Measurements from ENCODE around the gene TMEM269.
"Not testable (repeated sequence)": the region's sequence is repeated elsewhere in the genome, so short reads cannot be mapped to it uniquely, and the experiment has no call there.

The TMEM269 gene

DNA sequence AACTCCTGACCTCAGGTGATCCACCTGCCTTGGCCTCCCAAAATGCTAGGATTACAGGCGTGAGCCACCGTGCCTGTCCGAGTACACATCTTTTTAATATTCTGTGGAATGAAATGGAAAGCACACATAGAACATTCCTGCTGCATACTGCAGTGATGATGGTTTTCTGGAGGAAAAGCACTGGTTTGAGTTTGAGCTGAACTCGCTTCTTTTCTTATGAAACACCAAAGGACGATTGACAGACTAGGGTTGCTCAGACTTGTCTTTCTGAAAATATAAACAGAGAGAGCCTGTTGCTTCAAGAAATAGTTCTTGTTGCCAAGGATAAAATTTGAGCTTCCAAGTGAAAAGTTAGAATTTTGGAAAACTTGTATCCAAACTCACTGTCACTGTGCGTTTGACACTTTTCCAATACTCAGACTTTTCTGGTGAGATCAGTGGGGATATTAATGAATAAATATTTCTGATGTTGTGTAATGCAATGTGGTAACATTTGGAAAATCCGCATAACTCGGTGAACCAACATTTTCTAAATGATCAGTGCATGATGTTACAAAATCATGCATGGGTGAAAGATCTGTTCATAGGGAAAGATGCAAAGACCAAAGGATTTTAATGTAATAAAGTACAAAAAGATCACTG is 17.2 kb downstream of the TMEM269 start:
- Histone ChIP-seq H3K4me1 (ENCODE audit: insufficient read depth, low read length) (no peaks in the 10 kb centered on the region), H3K27me3 (ENCODE audit: insufficient read depth, low read length) (no peaks in the 10 kb centered on the region), H2AFZ (ENCODE audit: low read depth, low read length) (no peak overlapping the region), H3K9me3 (ENCODE audit: low read length) (peaks cover 2% of the 10 kb centered on the region), H3K36me3 (ENCODE audit: insufficient read depth, low read length) (peaks cover 12% of the 10 kb centered on the region), H3K4me3 (ENCODE audit: low read length) (no peak overlapping the region)

DNA sequence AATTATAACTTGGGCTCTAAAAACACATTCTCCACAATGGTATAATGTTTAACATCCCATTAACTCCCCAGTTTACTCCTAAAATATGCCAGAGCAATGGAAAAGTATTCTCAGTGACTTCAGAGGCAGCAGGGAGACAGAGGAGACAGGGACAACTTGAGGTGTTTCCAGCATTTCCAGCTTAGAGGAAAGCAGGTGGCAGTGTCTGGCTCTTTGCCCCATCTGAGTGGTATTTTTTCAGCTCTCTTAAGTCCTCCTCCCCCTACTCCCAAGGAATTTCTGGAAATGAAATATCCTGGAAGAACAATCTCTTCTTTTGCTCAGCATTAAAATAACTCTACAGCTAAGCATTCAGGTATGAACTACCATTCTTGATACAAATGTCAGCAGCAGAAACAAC is 21.4 kb downstream of the TMEM269 start:
- H3K9me3 ChIP-seq (ENCODE audit: low read length) = peaks cover 2% of the 10 kb centered on the region
- no peak overlapping the region for H2AFZ ChIP-seq (ENCODE audit: low read depth, low read length)
- H3K36me3 ChIP-seq (ENCODE audit: insufficient read depth, low read length) = peaks cover 28% of the 10 kb centered on the region
- H3K4me3 ChIP-seq (ENCODE audit: low read length) = no peak overlapping the region
- H3K4me1 ChIP-seq (ENCODE audit: insufficient read depth, low read length) = no peaks in the 10 kb centered on the region
- no peaks in the 10 kb centered on the region for H3K27me3 ChIP-seq (ENCODE audit: insufficient read depth, low read length)

DNA sequence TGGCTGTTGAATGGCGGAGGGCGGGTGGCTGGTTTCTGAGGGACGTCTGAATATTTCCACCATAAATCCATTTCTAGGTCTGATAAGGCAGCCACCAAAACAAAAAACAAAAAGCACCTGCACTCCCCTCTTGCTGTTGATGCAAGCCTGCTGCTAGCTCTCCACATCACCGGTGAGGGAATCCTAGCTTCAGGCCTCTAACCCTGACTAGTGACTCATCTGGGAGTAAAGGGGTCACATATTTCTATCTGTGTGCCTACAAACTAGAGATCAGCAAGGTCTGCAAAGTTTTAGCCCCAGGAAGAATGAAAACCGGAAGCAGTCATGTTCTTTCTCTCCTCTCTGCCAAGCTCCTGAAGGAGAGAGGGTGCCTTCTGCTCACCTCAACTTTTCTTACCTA is 21.8 kb downstream of the TMEM269 start:
- H3K4me3 ChIP-seq (ENCODE audit: low read length) = no peak overlapping the region
- H2AFZ ChIP-seq (ENCODE audit: low read depth, low read length) = no peak overlapping the region
- no peaks in the 10 kb centered on the region for H3K4me1 ChIP-seq (ENCODE audit: insufficient read depth, low read length)
- peaks cover 2% of the 10 kb centered on the region for H3K9me3 ChIP-seq (ENCODE audit: low read length)
- H3K36me3 ChIP-seq (ENCODE audit: insufficient read depth, low read length) = peaks cover 32% of the 10 kb centered on the region
- H3K27me3 ChIP-seq (ENCODE audit: insufficient read depth, low read length) = no peaks in the 10 kb centered on the region

DNA sequence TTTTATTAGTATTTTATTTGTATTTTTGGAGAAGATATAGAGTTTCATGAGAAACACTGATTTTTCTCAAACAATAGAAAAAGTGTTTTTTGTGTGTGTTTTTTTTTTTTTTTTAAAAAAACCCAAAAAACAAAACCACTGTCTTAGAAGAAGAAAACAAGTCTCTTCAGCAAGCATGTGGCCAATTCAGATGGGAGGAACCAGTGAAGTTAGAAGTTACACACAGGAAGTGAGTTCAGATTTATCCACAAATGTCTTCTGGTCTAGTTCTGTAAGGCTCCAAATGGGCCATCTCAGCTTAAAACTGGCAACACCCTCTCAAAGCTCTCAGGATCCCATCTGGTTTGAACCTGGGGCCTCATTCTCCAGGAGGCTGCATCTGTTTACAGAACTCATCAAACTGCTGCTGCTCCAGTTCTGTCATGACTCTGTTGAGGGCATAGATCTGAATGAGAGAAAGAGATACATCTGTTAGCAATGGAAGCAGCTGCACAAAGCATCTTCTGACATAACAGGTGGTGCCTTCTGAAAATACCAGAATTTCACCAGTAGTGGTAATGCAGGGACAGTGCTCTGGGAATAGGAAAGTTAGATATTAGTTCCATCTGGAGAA is 22.4 kb downstream of the TMEM269 start:
- H3K9me3 ChIP-seq (ENCODE audit: low read length) = peaks cover 2% of the 10 kb centered on the region
- H3K4me1 ChIP-seq (ENCODE audit: insufficient read depth, low read length) = no peaks in the 10 kb centered on the region
- H3K4me3 ChIP-seq (ENCODE audit: low read length) = no peak overlapping the region
- no peaks in the 10 kb centered on the region for H3K27me3 ChIP-seq (ENCODE audit: insufficient read depth, low read length)
- no peak overlapping the region for H2AFZ ChIP-seq (ENCODE audit: low read depth, low read length)
- H3K36me3 ChIP-seq (ENCODE audit: insufficient read depth, low read length) = peaks cover 32% of the 10 kb centered on the region

DNA sequence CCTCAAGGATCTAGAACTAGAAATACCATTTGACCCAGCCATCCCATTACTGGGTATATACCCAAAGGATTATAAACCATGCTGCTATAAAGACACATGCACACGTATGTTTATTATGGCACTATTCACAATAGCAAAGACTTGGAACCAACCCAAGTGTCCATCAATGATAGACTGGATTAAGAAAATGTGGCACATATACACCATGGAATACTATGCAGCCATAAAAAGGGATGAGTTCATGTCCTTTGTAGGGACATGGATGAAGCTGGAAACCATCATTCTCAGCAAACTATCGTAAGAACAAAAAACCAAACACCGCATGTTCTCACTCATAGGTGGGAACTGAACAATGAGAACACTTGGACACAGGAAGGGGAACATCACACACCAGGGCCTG is 30.0 kb downstream of the TMEM269 start:
- not testable (repeated sequence) for H3K9me3 ChIP-seq (ENCODE audit: low read length); H3K4me3 ChIP-seq (ENCODE audit: low read length); H3K27me3 ChIP-seq (ENCODE audit: insufficient read depth, low read length); H2AFZ ChIP-seq (ENCODE audit: low read depth, low read length)
- Histone ChIP-seq H3K4me1 (ENCODE audit: insufficient read depth, low read length) (peaks cover 11% of the 10 kb centered on the region), H3K36me3 (ENCODE audit: insufficient read depth, low read length) (peaks cover 21% of the 10 kb centered on the region)

DNA sequence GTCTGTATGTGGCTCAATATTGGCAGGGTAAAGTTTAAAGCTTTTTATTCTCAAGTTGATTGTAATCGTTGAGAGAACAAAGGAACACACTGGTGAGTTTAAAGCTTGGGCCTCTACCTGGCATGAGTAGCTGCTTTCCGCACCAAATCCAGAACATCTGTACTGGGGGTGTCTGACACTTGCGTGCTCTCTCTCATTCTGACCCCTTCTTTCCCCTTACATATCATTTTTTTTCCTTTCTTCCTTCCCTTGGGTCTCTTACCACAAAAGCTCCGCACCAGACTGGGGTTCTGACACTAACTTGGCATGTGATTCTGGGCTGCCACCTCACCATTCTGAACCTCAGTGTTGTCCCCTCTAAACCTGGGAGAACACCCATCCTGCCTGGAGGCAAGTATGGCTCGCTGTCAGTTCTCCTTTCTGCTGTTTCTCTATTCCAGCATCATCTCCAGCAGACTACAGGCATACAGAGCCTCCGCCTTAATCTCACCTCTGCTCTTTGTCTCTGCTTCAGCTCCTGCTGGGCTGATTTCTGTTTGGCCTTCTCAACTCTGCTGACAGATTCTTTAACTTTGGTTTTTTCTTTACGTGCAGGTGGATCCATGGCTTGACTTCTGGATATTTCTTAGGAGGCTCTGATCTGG is 31.3 kb downstream of the TMEM269 start:
- Histone ChIP-seq H3K4me3 (ENCODE audit: low read length) (peak overlapping the region; percentile 89), H3K4me1 (ENCODE audit: insufficient read depth, low read length) (peaks cover 11% of the 10 kb centered on the region), H3K27me3 (ENCODE audit: insufficient read depth, low read length) (no peaks in the 10 kb centered on the region), H3K36me3 (ENCODE audit: insufficient read depth, low read length) (peaks cover 18% of the 10 kb centered on the region), H3K9me3 (ENCODE audit: low read length) (no peaks in the 10 kb centered on the region), H2AFZ (ENCODE audit: low read depth, low read length) (peak overlapping the region; percentile 55)

DNA sequence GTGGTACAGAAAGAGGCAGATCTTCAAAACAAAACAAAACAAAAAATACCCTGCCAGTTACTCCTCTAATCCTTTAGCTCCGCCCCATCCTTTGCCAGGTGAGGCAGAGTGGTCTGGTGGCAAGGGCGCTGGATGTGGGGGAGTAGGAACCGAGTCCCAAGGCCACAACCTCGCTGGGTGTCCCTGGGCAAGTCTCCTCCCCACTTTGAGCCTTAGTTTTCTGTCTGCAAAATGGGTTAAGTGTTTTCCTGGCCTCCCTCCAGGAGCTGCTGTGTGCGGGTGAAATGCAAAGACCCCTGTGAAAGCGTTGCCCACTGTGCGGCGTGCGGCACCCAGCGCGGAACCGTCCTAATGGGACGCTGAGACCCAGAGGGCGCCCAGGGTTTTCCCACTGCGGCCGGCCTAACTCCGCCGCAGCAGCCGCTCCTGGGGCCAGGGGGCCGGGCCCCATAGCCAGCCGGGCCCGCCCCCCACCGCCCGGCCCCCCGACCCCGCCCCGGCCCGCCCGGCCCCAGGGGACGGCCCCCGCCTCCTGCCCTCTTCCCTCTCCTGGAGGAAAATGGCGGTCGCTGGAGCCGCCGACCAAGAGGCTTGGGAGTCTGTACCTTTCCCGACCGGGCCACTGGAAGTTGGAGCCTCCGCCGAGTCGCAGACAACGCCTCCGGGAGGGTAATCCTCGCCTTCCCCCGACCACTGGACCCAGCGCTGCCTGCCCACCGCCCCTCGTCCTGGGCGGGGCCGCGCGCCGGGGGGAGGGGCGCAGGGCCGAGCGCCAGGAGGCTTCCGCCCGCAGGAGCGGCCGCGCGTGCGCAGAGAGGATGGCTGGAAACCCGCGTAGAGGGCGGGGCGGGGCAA is 32.0 kb downstream of the TMEM269 start, which contains the start of the genes ERMAP and SVBP:
Gene ERMAP (plus strand): TSS at position 538 of the 855 bp plus-strand sequence. CDS start 13,327 bp downstream, outside the sequence.
Gene SVBP (minus strand): TSS at position 813 of the 855 bp plus-strand sequence. CDS start 853 bp downstream, outside the sequence.
- H2AFZ ChIP-seq (ENCODE audit: low read depth, low read length) = peak within 1 kb of the TSS; percentile 77
- H3K27me3 ChIP-seq (ENCODE audit: insufficient read depth, low read length) = no peaks in the 10 kb centered on the region
- no peaks in the 10 kb centered on the region for H3K9me3 ChIP-seq (ENCODE audit: low read length)
- H3K4me3 ChIP-seq (ENCODE audit: low read length) = peak within 1 kb of the TSS; percentile 89
- peaks cover 13% of the 10 kb centered on the region for H3K36me3 ChIP-seq (ENCODE audit: insufficient read depth, low read length)
- peaks cover 11% of the 10 kb centered on the region for H3K4me1 ChIP-seq (ENCODE audit: insufficient read depth, low read length)

DNA sequence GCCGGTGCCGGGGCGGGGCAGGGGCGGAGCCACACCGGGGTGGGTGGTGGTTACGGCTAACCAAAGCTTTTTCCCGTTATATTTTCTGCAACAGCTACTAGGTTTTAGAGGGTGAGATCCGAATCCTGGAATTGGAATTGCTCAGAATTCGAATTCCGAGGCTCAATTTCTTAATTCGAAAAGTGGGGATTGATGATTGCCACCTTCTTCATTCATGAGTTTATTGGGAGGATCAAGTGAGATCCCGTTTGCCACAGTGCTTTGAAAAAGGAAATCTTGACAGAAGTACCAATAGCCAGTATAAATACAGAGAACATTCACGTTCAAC is 32.6 kb downstream of the TMEM269 start:
- Histone ChIP-seq H3K36me3 (ENCODE audit: insufficient read depth, low read length) (peaks cover 13% of the 10 kb centered on the region), H2AFZ (ENCODE audit: low read depth, low read length) (peak overlapping the region; percentile 77), H3K9me3 (ENCODE audit: low read length) (no peaks in the 10 kb centered on the region), H3K4me3 (ENCODE audit: low read length) (peak overlapping the region; percentile 89), H3K27me3 (ENCODE audit: insufficient read depth, low read length) (no peaks in the 10 kb centered on the region), H3K4me1 (ENCODE audit: insufficient read depth, low read length) (peaks cover 11% of the 10 kb centered on the region)

DNA sequence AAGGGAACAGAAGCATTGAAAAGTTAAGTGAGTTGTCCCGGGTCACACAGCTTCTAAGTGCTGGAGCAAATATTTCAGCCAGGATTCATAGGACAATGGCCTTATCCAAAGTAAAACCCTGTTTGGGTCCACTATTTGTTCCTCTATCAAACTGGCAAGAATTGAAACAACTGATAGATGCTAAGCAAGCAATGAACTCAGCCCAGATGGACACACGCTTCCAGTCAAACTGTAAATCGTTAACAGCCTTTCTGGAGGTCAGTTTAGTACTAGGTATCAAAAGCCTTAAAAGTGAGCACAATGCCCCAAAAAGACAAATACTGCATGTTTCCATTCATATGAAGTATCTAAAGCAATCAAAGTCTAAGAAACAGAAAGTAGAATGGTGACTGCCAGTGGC is 33.2 kb downstream of the TMEM269 start:
- Histone ChIP-seq H3K4me3 (ENCODE audit: low read length) (peak overlapping the region; percentile 89), H2AFZ (ENCODE audit: low read depth, low read length) (peak overlapping the region; percentile 77), H3K36me3 (ENCODE audit: insufficient read depth, low read length) (peaks cover 12% of the 10 kb centered on the region), H3K9me3 (ENCODE audit: low read length) (no peaks in the 10 kb centered on the region), H3K4me1 (ENCODE audit: insufficient read depth, low read length) (peaks cover 12% of the 10 kb centered on the region), H3K27me3 (ENCODE audit: insufficient read depth, low read length) (no peaks in the 10 kb centered on the region)

DNA sequence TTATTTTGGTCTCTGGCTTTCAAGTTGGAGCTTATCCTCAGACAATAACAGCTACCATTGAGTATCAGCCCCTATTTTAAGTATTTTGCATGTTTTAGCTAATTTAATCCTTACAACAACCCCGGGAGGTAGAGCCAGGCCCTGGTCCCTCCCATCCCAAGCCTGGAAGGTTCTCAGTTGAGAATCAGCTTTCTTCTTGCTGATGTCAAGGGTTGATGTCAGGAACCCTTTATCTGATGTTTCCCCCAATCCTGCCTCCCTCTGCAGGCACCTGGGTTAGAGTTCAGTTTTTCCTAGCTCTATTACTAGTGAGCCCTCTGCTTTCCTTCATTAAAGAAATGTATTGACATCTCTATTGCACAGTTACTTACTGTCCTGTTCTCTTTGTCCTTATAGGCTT is 36.0 kb downstream of the TMEM269 start:
- peaks cover 12% of the 10 kb centered on the region for H3K4me1 ChIP-seq (ENCODE audit: insufficient read depth, low read length)
- no peaks in the 10 kb centered on the region for H3K36me3 ChIP-seq (ENCODE audit: insufficient read depth, low read length)
- H3K27me3 ChIP-seq (ENCODE audit: insufficient read depth, low read length) = no peaks in the 10 kb centered on the region
- H2AFZ ChIP-seq (ENCODE audit: low read depth, low read length) = no peak overlapping the region
- no peak overlapping the region for H3K4me3 ChIP-seq (ENCODE audit: low read length)
- H3K9me3 ChIP-seq (ENCODE audit: low read length) = no peaks in the 10 kb centered on the region

DNA sequence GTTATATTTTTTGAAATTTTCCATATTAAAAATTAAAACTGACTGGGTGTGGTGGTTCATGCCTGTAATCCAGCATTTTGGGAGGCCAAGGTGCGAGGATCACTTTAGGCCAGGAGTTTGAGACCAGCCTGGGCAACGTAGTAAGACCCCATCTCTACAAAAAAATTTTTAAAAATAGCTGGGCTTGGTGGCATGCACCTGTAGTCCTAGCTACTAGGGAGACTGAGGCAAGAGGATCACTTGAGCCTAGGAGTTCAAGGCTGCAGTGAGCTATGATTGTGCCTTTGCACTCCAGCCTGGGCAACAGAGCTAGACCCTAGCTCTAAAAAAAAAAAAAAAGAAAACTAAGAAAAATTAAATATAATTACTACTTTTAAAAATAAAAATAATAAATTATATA is 36.9 kb downstream of the TMEM269 start:
- no peak overlapping the region for H2AFZ ChIP-seq (ENCODE audit: low read depth, low read length)
- H3K36me3 ChIP-seq (ENCODE audit: insufficient read depth, low read length) = no peaks in the 10 kb centered on the region
- H3K27me3 ChIP-seq (ENCODE audit: insufficient read depth, low read length) = no peaks in the 10 kb centered on the region
- no peaks in the 10 kb centered on the region for H3K9me3 ChIP-seq (ENCODE audit: low read length)
- H3K4me3 ChIP-seq (ENCODE audit: low read length) = no peak overlapping the region
- H3K4me1 ChIP-seq (ENCODE audit: insufficient read depth, low read length) = peaks cover 4% of the 10 kb centered on the region

DNA sequence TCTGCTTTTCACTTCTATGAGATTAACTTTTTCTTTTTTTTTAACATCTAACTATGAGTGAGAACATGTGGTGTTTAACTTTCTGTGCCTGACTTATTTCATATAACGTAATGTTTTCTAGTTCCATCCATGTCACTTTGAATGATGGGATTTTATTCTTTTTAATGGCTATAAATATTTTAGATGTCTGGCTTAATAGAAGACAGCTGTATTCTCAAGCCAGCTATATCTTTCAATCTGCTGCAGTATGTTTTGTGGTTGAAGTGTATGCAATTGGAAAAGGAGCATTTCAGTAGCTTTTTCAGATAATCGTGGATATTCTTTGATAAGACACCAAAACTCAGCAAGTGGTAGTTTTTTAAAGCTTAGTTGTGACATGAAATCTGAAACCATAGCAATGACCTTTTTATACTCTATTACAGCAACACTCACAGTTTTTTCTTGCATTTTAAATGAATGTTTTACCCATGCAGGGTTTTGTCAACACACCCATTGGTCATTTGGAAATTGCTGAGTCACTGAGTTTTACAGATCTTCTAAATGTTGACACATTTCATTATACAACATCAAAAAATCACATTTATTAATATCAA is 38.1 kb downstream of the TMEM269 start:
- Histone ChIP-seq H3K4me1 (ENCODE audit: insufficient read depth, low read length) (peaks cover 4% of the 10 kb centered on the region), H2AFZ (ENCODE audit: low read depth, low read length) (no peak overlapping the region), H3K4me3 (ENCODE audit: low read length) (no peak overlapping the region), H3K9me3 (ENCODE audit: low read length) (no peaks in the 10 kb centered on the region), H3K36me3 (ENCODE audit: insufficient read depth, low read length) (no peaks in the 10 kb centered on the region), H3K27me3 (ENCODE audit: insufficient read depth, low read length) (no peaks in the 10 kb centered on the region)
